Fibroblast of skin of right biceps (primary cell): Measurements from ENCODE around the gene SMURF2.
"Not testable (repeated sequence)": the region's sequence is repeated elsewhere in the genome, so short reads cannot be mapped to it uniquely, and the experiment has no call there.

Experiments used
- DNase-seq: peaks from one replicate; pipeline ENCODE4 v3.0.0-alpha.2; 2013

Gene SMURF2

DNA sequence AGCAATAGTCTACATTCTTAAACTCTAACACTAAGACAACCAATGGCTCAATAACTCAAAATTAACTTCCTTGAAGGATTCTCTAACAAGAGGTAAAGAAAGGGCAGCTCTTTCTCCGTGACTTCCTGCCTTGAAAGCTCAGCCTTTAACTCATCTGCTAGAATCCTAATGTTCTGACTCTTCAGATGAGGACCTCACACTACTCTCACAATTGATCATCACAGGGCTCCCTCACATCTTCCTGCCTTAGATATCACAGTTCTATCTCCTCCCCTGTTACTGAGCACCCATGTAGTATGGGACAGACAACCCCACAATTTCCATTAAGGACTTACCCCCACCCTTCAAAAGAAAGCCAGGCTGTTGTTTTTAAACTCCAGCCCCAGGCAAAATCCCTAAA lies 33.5 kb downstream of the SMURF2 start:
- DNase-seq: no peak

- no peak for DNase-seq
Observed at GRCh38 chr17:64627797-64628196, 34.3 kb downstream of the SMURF2 start.

DNA sequence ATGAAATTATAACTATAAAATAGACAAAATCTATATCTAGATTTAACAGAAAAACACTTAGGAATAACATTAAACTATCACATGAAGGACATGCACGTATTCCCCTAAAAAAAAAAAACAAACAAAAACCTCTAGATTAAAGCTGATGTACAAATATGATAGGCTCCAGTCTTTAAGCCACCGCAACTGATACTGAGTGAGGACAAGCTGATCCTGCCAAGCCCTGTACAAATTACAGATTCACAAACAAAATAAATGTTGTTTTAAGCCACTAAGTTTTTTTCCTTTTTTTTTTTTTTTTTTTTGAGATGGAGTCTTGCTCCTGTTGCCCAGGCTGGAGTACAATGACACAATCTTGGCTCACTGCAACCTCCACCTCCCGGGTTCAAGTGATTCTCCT lies 35.3 kb downstream of the SMURF2 start:
- no peak for DNase-seq

- no peak for DNase-seq
Observed at GRCh38 chr17:64625541-64625940, 36.6 kb downstream of the SMURF2 start.

- peak; percentile 87 for DNase-seq
Observed at GRCh38 chr17:64622931-64623654, 39.0 kb downstream of the SMURF2 start.

DNA sequence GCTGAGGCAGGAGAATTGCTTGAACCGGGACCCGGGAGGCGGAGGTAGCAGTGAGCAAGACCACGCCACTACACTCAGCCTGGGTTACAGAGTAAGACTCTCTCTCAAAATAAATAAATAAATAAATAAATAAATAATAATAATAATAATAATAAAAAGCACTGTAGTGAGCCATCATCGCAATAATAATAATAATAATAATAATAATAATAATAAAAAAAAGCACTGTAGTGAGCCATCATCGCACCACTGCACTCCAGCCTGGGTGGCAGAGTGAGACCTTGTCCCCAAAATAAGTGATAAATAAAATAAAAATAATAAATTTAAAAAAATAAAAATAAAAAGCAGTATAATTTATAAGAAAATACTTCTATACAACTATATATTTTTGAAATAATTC lies 40.3 kb downstream of the SMURF2 start:
- no peak for DNase-seq

DNA sequence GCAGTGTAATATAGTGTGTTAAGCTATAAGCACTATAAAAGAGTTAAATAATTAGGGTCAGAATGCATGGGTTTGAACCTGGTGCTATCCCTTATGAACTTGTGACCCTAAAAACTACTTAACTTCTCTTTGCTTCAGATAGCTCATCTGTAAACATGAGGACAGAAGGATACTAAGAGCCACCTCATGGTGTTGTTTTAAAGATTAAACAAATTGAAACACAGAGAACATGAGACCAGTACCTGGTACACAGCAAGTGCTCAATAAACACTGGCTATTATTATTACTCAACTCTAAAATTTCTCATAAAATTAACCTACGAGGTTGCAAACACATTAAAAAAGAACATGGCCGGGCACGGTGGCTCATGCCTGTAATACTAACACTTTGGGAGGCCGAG lies 43.3 kb downstream of the SMURF2 start:
- no peak for DNase-seq

DNA sequence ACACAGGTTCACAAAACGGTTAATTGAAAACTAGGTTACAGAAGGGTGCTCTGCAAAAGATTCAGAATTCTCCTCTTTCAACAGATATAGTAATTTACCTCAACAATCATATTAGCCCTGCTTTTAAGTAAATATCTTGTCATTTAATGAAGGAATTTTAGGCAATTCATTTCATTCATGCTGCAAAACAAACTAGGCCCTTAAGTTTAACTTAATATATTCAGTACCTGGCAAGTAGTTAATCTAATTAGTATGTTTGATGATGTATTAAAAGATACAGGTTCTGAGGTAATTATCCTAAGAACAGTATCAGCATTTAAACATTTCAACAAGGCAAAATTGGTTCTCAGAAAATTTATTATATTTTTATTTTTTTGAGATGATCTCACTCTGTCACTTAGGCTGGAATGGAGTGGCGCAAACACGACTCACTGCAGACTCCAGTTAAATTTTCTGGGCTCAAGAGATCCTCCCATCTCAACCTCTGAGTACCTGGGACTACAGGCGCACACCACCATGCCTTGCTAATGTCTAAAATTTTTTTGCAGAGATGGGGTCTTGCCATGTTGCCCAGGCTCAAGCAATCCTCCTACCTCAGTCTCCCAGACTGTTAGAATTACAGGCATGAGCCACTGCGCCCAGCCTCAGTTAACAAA lies 44.9 kb downstream of the SMURF2 start:
- peak; percentile 33 for DNase-seq

DNA sequence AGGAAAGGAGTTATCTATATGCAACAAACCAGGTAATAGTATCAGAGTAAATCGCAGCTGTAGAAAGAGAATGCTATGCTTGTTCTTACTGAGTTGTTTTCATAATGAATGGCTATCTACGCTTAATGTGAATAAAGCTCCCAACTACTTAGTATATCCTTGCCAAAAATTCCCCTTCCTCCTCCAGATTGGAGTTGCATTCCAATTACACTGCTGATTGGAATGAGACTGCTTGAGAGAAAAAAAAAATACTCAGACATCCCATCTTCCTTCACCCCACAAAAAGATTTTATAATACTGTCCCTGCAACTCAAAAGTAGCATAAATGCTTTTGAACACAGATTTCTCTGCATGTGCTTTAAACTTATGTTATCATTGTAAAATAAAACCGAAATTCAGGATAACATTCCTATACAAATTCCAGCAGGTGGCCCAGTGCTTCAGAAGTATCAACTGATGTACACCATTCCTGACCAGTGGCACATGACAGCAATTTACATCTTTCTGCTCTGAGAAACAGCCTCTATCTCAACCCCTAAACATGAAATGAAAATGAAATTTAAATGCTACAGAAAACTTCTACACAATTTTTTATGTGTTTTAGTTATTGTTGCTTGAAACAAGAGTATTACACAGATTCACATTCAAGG lies 47.0 kb downstream of the SMURF2 start:
- DNase-seq: peak; percentile 85

DNA sequence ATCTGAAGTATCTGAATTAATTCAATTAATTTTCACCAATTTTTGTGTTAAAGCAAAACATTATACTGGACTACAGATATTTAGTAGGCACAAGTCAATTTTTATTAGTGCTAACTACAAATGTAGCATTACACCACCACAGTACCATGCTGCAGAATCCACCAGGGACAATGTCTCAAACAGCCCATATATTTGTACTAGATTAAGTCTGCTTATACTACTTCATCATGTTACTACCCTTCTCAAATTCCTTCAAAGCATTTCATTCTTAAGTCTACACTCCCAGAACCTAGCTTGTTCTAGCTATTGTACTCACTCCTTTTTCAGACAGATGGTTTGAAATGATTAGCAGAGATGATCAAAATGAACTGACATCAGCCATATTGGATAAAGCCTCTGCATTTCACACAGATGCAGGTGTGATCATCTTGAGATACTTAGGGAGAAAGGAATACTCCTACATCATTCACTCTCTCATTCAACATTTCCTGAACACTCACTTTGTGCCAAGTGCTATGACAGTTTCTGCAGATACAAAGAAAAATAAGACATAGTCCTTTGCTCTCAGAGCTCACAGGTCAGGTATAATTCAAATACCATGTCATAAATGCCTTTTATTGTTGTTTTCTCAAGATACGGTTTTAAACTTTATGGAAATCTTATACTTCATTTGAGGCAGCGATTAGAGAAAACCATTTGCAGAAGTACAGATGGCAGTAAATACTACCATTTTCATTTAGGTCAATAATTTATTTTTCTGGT lies 47.7 kb downstream of the SMURF2 start:
- DNase-seq: no peak

DNA sequence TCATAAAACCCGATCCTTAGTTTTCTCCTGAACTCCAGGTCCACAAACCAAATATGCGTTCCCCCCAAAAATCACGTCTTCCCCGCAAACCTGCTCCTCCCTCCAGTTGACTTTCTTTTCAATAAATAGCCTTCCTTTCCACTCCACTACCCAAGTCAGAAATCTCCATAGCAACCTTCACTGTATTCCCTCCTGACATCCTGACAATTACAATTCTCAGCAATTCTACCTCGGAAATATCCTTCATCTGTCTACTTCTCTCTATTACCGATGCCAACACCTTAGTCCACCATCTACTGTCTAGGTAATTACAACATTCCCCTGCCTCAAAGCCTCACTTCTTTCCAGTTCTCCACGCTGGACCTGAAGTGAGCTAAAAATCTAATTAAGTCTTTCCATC lies 50.7 kb downstream of the SMURF2 start:
- DNase-seq: no peak

GRCh38 chr17:64610244-64610643 lies 51.9 kb downstream of the SMURF2 start:
- DNase-seq: not testable (repeated sequence)

DNA sequence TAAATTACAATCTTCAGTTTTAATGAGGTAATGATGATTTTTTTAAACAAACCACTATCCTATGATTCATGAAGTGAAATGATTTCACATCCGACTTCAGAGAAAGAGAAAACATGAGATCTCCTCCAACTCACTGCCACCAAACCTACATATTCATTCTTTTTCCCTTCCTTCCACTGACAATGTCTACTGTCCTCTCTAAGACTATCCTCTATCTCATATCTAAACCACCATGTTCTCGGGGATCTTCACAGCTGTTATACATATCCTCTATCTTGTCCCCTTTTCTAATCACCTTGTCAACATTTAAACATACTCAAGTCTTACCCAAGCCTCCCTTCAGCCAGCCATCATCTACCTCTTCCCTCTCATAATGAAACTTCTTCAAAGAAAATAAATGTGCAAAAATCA lies 53.5 kb downstream of the SMURF2 start:
- peak; percentile 45 for DNase-seq

- DNase-seq: no peak
Observed at GRCh38 chr17:64607862-64608565, 54.1 kb downstream of the SMURF2 start.

GRCh38 chr17:64604532-64604931 lies 57.6 kb downstream of the SMURF2 start:
- not testable (repeated sequence) for DNase-seq

DNA sequence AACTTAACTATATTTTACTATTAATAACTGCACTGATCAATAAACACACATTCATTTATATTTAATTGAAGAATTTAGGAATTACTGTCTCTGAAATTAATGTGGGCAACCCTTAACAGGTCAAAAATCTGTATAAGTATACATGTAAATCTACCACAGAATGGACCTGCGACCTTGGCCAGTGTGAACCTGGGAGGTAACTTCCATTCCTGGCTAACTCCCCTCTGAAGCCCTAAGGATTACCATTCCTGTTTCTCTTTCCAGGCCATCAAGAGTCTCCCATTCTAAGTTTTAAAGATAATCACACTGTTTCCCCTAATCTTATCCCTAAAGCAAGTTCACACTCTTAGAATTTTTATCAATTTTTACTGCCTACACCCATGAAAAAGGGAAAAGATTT lies 58.1 kb downstream of the SMURF2 start:
- DNase-seq: no peak

DNA sequence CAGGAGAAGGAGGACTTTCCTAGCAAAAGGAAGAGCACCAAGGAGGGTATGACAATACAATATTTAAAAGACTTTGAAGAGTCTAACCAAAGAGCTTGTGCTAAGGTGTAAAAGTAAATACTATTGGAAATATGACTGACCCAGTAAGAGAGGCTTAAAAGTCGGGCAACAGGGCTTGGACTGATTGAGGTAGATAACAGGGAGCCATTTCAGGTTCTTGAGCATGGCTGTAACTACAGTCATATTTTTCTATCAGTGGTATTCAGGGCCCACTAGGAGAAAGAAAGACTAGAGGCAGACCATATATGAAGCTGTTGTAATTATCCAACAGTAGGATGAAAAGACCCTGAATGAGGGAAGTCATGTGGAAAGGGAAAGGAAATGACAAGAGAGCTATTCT lies 62.3 kb downstream of the SMURF2 start:
- no peak for DNase-seq

GRCh38 chr17:64599187-64599676 lies 62.9 kb downstream of the SMURF2 start:
- no peak for DNase-seq

GRCh38 chr17:64598672-64599071 lies 63.4 kb downstream of the SMURF2 start:
- no peak for DNase-seq

DNA sequence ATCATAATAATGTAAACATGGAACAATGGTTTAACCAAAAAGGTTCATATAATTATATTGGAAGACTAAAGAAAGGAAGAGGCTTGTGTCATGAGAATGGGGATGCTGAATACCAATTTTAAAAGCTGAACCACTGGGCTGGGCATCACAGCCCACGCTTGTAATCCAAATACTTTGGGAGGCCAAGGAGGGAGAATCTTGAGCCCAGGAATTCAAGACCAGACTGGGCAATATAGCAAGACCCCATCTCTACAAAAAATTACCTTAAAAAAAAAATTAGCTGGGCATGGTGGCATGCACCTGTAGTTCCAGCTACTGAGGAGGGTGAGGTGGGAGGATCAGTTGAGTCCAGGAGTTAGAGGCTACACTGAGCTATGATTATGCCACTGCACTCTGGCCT lies 65.1 kb downstream of the SMURF2 start:
- no peak for DNase-seq

DNA sequence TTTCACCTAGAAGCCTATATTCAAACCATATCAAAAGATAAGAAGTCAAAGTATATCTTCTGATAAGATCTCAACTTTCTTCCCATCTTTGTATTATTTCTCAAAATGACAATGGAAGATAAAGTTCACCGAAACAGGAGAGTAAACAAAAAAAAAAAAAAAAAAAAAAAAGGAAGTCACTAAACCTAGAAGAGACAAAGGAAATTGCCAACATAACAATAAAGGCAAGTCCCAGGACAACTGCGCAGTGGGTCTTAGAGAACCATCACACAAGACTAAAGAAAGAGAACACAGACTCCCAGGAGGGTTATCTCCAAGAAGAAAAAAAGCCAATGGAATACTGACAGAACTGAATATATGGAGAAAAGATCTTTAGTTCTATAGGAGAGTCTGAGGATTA lies 65.7 kb downstream of the SMURF2 start:
- no peak for DNase-seq

- no peak for DNase-seq
Observed at GRCh38 chr17:64591944-64592343, 70.2 kb downstream of the SMURF2 start.

- DNase-seq: no peak
Observed at GRCh38 chr17:64585146-64585545, 77.0 kb downstream of the SMURF2 start.
